Thyroid gland (tissue), 4 donors: ENCODE data around the gene KCNQ1. TPM values are rescaled to one million over a fixed set of nuclear protein-coding genes. Genes with fewer than 3 reads are reported as not detected.

Source experiments
- DNase-seq, 2 donors: peaks; one replicate each; pipeline ENCODE4 v3.0.0-alpha.2; 2019
- H3K27ac ChIP-seq, 3 donors: fragments of 200-600 bp; sonication (generic); 1 replicate in 2 of 3; 2 replicates in 1 of 3; pipeline ENCODE4 v1.5.1; 2016 to 2019; ENCODE audit warnings: mild to moderate bottlenecking in 1 of 3, moderate library complexity in 1 of 3
- H3K27me3 ChIP-seq: fragments of 200-600 bp; sonication (generic); one replicate; pipeline ENCODE4 v1.5.1; 2019
- H3K36me3 ChIP-seq, 2 donors: fragments of 200-600 bp; sonication (generic); one replicate each; pipeline ENCODE4 v1.5.1; 2016 to 2019
- H3K4me1 ChIP-seq, 2 donors: fragments of 200-600 bp; sonication (generic); one replicate each; pipeline ENCODE4 v1.5.1; 2017 to 2019
- H3K4me3 ChIP-seq, 3 donors: fragments of 200-600 bp; sonication (generic); replicated peaks in 1 of 3; 1 replicate in 2 of 3; 2 replicates in 1 of 3; pipeline ENCODE4 v1.5.1; 2016; ENCODE audit warnings: mild to moderate bottlenecking in 1 of 3
- H3K9me3 ChIP-seq: fragments of 200-600 bp; sonication (generic); one replicate; pipeline ENCODE4 v1.5.1; 2017
- POLR2A ChIP-seq, 2 donors: fragments of 450-650 bp; IDR thresholded peaks; one replicate each; pipeline ENCODE4 v1.6.1; 2017; ENCODE audit warnings: antibody characterized with exemption in 2 of 2, mild to moderate bottlenecking in 2 of 2, moderate library complexity in 1 of 2
- WGBS, 2 donors: methylation state at CpG; one replicate each; pipeline ENCODE4 v1.1.5; 2017; 5-methylcytosine and 5-hydroxymethylcytosine counted together
- intact Hi-C: fragments of 100-400 bp; cut with DNase I; formaldehyde crosslinking; loops from one replicate; pipeline ENCODE4 v1.15.1; 2023
- total RNA-seq, 4 donors: library from RNA; depleted of rRNA; stranded (reverse); fragments of >200 nt; gene quantifications; one replicate each; pipeline ENCODE4 v1.2.3, GENCODE V29; 2016
- TF ChIP-seq, protein P1 (sequence below), 6 experiments: fragments of 200-600 bp in 3 of 6; fragments of 450-650 bp in 3 of 6; sonication (generic) in 3 of 6; IDR thresholded peaks; one replicate each; pipeline ENCODE4 v1.5.1; 2016 to 2019; ENCODE audit warnings: antibody characterized with exemption in 6 of 6, mild to moderate bottlenecking in 2 of 6, inconsistent platforms in 1 of 6, moderate library complexity in 1 of 6

KCNQ1 gene
- total RNA-seq, 4 donors from 2014 or later, result 51.3 to 103 (median 97.8) TPM

DNA sequence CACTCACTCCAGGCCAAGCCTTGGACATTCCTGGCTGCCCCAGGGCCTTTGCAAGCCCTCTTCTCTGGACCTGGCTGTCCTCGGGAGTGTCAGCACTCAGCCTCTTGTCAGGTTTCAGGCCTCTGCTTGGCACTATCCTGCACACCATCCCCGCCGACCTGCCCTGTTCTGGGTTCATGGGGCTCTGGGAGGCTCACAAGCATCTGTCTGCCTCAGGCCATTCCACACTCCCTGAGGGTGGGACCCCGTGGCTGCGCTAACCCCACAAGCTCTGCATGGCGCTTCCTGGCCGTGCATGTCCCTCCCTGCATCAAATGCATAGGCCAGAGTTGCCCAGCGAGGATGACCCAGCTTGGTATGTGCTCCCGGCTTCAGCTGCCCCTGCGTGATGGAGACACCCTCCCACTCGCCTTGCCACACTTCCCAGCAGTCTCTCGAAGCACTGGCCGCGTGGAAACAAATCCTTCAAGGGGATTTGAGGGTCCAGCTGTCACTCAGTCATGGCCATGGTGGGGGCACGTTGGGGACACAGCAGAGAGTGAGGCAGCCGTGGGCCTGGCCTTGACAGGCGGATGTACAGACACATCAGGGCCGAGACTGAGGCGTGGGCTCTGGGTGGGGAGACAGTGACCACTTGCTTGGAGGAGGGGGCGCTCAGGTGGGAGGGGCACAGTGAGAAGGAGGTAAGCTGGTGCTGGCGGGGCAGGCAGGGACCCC is 87.3 kb downstream of the KCNQ1 start:
- H3K27ac ChIP-seq, result no peak overlapping the region
- peak; percentile 5 to 28 for DNase-seq
- no peak overlapping the region for H3K4me3 ChIP-seq
- H3K36me3 ChIP-seq, result no peaks in the 10 kb centered on the region
- H3K9me3 ChIP-seq, result no peaks in the 10 kb centered on the region
- TF ChIP-seq, protein P1, sequence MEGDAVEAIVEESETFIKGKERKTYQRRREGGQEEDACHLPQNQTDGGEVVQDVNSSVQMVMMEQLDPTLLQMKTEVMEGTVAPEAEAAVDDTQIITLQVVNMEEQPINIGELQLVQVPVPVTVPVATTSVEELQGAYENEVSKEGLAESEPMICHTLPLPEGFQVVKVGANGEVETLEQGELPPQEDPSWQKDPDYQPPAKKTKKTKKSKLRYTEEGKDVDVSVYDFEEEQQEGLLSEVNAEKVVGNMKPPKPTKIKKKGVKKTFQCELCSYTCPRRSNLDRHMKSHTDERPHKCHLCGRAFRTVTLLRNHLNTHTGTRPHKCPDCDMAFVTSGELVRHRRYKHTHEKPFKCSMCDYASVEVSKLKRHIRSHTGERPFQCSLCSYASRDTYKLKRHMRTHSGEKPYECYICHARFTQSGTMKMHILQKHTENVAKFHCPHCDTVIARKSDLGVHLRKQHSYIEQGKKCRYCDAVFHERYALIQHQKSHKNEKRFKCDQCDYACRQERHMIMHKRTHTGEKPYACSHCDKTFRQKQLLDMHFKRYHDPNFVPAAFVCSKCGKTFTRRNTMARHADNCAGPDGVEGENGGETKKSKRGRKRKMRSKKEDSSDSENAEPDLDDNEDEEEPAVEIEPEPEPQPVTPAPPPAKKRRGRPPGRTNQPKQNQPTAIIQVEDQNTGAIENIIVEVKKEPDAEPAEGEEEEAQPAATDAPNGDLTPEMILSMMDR (IDR thresholded peaks at IDR 0.05), result no peak
- no peak for TF ChIP-seq POLR2A (IDR thresholded peaks at IDR 0.05)
- WGBS, 2 donors, result 81 to 86% methylated on average over 18 to 21 of the region's 21 CpGs
- peaks cover 13 to 25% of the 10 kb centered on the region in 2 donors for H3K4me1 ChIP-seq
- no peaks in the 10 kb centered on the region for H3K27me3 ChIP-seq
- intact Hi-C loops, result loop anchor here (2.0 kb wide), 2 partner anchors 103 to 359 kb away; no protein-coding TSS in a partner anchor

DNA sequence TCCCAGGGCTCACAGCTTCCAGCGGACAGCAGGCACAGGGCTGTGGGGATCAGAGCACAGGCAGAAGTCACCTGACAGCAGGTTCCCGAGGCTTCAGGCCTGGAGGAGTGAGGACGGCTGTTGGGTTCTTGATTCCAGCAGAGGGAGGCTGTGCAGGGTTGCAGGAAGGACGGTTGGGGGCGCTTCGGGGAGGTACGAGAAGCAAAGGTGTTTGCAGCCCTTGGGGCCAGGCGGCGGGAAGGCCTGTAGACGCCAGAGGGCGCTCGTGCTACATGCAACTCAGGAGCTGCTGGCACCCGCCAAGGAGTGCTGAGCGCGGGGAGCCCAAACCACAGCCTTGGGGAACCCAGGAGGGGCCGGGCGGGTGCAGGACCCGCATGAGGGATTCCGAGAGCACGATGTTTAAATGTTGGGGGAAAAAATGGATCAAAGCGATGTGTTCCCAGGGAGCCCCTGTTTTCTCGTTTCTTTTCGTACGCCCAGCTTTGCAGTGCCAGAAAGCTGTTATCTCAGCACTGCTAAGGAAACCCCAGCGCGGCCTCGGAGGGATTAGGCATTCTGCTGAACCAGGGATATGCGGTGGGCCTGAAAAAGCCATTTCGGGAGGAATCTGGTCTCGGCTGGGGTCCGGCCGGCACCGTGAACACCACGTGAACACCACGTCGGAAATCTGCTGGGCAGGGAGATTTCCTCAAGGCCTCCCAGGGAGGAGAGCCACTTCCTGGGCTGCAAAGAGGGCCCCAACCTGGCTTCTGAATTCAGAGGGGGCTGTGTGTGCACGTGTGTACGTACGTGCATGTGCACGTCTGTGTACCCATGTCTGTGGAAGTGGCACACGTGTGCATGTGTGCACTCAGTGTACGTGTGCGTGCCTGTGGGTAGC is 88.1 kb downstream of the KCNQ1 start:
- TF ChIP-seq, protein P1 (IDR thresholded peaks at IDR 0.05), result peak; percentile 91 to 99 (median 98)
- no peak for TF ChIP-seq POLR2A (IDR thresholded peaks at IDR 0.05)
- H3K36me3 ChIP-seq, result no peaks in the 10 kb centered on the region
- no peak overlapping the region for H3K27ac ChIP-seq
- DNase-seq, result peak; percentile 89
- no peaks in the 10 kb centered on the region for H3K27me3 ChIP-seq
- H3K9me3 ChIP-seq, result no peaks in the 10 kb centered on the region
- H3K4me1 ChIP-seq, result peaks cover 5 to 17% of the 10 kb centered on the region in 2 donors
- 27 to 40% methylated on average over 37 to 41 of the region's 43 CpGs for WGBS, 2 donors
- no peak overlapping the region for H3K4me3 ChIP-seq
- intact Hi-C loops, result loop anchor here (2.0 kb wide), 1 partner anchor 358 kb away; no protein-coding TSS in a partner anchor

DNA sequence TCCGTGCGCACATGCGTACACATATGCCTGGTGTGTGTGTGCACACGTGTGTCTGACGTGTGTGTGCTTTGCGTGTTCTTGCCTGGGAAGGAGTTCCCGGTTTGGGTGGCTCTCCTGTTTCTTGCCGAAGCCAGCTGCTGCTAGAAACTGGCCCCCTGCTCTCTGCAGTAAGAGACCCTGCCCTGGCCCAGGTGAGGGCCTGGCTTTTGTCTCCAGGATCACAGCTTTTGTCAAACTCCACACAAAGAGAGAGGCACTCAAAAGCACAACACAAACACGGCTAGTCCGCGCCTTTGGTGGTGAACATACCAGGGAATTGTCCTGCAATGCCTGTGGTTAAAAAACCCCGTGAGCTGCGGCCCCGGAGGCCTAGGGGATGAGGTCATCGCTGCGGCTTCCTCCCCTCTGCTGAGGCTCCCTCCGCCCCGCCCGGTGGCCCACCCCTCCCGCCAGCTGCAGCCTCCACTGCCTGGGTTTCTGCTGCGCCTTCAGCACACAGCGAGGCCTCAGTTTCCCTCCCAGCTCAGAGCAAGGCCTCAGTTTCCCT is 88.9 kb downstream of the KCNQ1 start:
- TF ChIP-seq POLR2A (IDR thresholded peaks at IDR 0.05), result no peak
- TF ChIP-seq, protein P1 (IDR thresholded peaks at IDR 0.05), result no peak
- H3K4me3 ChIP-seq, result no peak overlapping the region
- no peaks in the 10 kb centered on the region for H3K36me3 ChIP-seq
- intact Hi-C loops, result loop anchor here (2.0 kb wide), 1 partner anchor 357 kb away; no protein-coding TSS in a partner anchor
- peaks cover 5 to 11% of the 10 kb centered on the region in 2 donors for H3K4me1 ChIP-seq
- H3K9me3 ChIP-seq, result no peaks in the 10 kb centered on the region
- no peaks in the 10 kb centered on the region for H3K27me3 ChIP-seq
- WGBS, 2 donors, result 67 to 73% methylated on average over 14 to 20 of the region's 22 CpGs
- DNase-seq, result peak; percentile 3 to 24
- H3K27ac ChIP-seq, result no peak overlapping the region

DNA sequence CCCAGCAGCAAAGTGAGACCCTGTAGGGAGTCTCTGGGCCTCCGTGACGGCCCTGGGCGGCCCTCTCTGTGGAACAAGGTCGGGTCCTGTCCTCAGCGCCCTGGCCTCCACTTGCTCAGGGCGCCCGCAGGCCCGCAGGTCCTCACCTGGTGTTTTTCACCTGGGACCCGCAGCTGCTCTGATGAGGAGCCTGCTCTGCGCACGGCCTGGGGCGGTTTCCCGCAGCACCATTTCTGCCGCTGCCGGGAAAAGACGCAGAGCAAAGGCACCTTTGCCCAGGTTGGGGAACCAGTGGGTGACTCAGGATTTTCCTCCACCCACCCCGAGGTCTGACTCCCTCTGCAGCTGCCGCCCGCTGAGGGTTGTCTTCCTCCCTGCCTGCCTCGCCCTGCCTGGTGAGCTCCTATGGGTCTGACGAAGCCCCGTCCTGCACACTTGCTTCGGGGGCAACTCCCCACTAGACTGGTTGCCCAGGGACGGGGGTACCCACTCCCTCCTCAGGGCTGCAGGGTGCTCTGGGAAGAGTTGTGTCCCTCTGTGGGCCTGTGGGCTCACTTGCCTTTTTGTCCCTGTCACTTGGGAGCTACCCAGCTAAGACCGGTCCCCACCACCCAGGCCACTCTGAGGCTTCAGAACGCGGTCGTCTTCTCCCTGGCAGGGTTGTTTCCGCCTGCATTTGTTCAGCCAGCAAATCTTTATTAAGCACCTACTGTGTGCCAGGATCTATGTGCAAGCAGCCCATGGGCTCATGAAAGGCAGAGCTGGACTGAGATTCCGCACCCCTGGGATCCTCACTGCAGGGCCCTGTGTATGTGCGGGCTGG is 89.5 kb downstream of the KCNQ1 start:
- intact Hi-C loops, result no loop called here
- H3K4me3 ChIP-seq, result no peak overlapping the region
- TF ChIP-seq, protein P1 (IDR thresholded peaks at IDR 0.05), result no peak
- TF ChIP-seq POLR2A (IDR thresholded peaks at IDR 0.05), result no peak
- peaks cover 5 to 11% of the 10 kb centered on the region in 2 donors for H3K4me1 ChIP-seq
- 91 to 92% methylated on average over 21 to 25 of the region's 31 CpGs for WGBS, 2 donors
- no peak overlapping the region for H3K27ac ChIP-seq
- no peaks in the 10 kb centered on the region for H3K27me3 ChIP-seq
- peak; percentile 0 to 4 for DNase-seq
- H3K36me3 ChIP-seq, result no peaks in the 10 kb centered on the region
- no peaks in the 10 kb centered on the region for H3K9me3 ChIP-seq
